ENCODE data around the gene COPS9.

Gene COPS9

GRCh38 chr2:240105982-240106381 is 30.1 kb downstream of the COPS9 start:
- no peak for DNase-seq

- DNase-seq = no peak
These were observed 33.0 kb downstream of the COPS9 start for GRCh38 chr2:240103136-240103535.

GRCh38 chr2:240098349-240098748 is 37.8 kb downstream of the COPS9 start:
- no peak for DNase-seq

DNA sequence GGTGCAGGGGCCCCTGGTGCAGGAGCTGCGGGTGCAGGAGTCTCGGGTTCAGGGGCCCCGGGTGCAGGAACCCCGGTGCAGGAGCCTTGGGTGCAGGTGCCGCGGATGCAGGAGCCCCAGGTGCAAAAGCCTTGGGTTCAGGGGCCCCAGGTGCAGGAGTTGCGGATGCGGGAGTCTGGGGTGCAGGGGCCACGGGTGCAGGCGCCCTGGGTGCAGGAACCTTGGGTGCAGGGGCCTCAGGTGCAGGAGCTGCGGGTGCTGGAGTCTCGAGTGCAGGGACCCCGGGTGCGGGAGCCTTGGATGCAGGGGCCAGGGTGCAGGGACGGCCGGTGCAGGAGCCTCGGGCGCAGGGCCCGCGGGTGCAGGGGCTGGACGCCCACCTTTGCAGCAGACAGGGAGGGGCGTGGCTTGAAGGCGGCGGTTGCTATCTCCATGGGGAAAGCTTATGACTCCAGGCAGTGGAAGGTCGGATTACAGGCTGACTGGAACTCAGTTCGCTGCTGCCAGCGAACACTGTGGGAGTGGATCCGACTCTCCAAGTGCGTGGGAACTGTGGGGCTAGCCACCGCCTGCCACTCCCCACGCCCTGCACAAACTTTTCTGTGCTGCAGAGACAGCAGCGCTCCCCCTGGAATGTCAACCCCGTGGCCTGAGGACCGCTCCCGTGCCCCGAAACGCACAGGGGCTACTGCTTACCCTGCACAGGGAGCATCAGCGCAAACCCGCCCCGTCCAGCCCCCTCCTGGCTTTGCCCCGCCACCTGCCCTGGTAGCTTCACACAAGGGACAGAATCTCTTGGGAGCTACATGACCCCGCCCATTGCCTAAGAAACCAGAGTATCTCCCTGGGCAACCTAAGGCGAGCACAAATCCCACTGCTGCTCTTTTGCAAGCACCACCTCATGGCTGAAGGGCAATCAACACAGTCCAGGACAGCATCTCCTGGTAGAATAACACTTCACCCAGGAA is 40.3 kb downstream of the COPS9 start:
- DNase-seq = no peak

- DNase-seq = no peak
These were observed 46.8 kb downstream of the COPS9 start for GRCh38 chr2:240089306-240089705.

DNA sequence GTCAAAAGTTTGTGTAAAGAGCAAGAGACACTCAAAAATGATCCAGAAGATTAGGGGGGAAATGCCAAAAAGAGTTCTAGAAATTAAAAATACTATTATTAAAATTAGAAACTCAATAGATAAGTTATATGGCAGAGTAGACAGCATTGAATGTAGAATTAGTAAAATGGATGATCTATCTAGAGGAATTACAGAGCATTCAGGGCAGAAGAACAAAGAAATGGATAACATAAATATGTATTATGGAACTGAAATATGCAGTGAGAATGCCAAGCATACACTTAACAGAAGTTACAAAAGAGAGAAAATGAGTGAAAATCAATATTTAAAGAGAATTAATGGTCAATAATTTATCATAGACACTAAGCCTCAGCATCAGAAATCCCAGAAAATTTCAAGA is 49.5 kb downstream of the COPS9 start:
- DNase-seq = no peak
